Adipocyte (in vitro differentiated cells): Measurements from ENCODE around the gene COL16A1.

Source experiments
- DNase-seq: peaks from one replicate; pipeline ENCODE4 v3.0.0-alpha.2; 2015; ENCODE audit warnings: low read depth
- H3K27me3 ChIP-seq: replicated peaks from 2 replicates; pipeline ENCODE4 v1.7.0; 2013; ENCODE audit warnings: mild to moderate bottlenecking, low read length, moderate library complexity; ENCODE audit not compliant: control insufficient read depth, insufficient read depth
- H3K36me3 ChIP-seq: 2 replicates; pipeline ENCODE4 v1.7.0; 2013; ENCODE audit warnings: low read length, mild to moderate bottlenecking, moderate library complexity; ENCODE audit not compliant: control insufficient read depth, insufficient read depth, severe bottlenecking
- H3K4me1 ChIP-seq: 2 replicates; pipeline ENCODE4 v1.7.0; 2013; ENCODE audit warnings: mild to moderate bottlenecking, low read length, moderate library complexity; ENCODE audit not compliant: control insufficient read depth, insufficient read depth
- H3K4me3 ChIP-seq: 2 replicates; pipeline ENCODE4 v1.7.0; 2013; ENCODE audit warnings: mild to moderate bottlenecking, low read length, moderate library complexity
- H3K9ac ChIP-seq: 2 replicates; pipeline ENCODE4 v1.7.0; 2013; ENCODE audit warnings: mild to moderate bottlenecking, low read length, moderate library complexity
- H3K9me3 ChIP-seq: 2 replicates; pipeline ENCODE4 v1.7.0; 2013; ENCODE audit warnings: mild to moderate bottlenecking, low read length, moderate library complexity; ENCODE audit not compliant: control insufficient read depth

Gene COL16A1

DNA sequence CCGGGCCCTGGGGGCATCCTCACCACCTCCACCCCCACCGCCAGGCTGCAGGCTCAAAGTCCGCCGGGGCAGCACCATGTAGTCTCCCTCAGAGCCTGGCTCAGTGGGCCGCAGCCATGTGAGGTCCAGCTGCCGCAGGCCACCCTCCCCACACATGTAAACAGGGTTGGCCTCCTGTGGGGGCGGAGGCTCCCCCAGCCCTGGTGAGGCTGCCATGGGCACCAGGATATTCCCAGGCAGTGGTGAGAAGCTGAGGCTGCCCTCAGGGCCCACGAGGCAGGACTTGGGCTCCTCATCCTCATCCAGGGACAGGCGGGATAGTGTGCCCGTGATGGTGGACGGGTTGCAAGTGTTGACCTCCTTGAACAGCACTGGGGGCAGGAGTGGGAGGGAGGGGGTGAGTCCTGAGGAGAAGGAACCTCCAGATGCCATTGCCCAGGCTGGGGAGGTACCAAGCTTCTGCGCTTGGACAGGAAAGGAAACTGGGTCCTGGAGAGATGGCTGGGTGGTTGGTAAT is 27.3 kb upstream of the COL16A1 start:
- Histone ChIP-seq H3K4me1 (no peaks in the 10 kb centered on the region), H3K27me3 (no peaks in the 10 kb centered on the region), H3K9me3 (no peaks in the 10 kb centered on the region), H3K4me3 (no peak overlapping the region), H3K36me3 (peaks cover 14% of the 10 kb centered on the region), H3K9ac (no peak overlapping the region)
- DNase-seq: no peak

DNA sequence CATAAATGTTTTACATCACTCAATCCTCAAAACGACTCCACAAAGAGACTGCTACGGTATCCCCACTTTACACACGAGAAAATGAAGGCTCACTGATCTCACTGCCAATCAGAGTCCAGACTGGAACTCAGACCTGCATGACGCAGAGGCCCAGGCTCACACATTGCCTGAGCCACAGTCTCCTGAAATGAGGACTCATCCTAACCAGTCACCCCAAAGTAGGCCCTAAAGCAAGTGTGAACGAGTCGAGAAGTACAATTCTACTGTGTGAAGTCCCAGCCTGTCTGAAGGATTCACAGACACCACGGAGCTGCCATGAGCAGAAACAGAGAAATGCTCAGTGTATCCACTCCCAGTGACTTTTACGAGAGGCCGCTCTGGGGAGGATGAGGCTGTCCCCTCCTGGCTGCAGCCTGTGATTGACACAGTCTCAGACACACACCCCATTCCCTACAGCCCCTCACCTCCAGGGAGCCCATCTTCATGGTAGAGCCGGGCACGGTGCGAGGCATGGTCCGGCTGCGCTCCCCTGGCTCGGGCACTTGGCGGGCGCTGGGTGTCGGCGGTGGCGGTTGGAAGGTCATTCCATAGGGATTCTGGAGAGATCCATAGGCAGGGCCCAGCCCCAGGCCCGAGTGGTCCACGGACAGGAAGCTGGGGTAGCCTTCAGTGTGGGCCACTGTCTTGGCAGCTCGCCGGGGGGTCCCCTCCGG is 26.7 kb upstream of the COL16A1 start:
- peaks cover 14% of the 10 kb centered on the region for H3K36me3 ChIP-seq
- no peaks in the 10 kb centered on the region for H3K4me1 ChIP-seq
- no peak overlapping the region for H3K9ac ChIP-seq
- H3K27me3 ChIP-seq: no peaks in the 10 kb centered on the region
- no peak for DNase-seq
- H3K9me3 ChIP-seq: no peaks in the 10 kb centered on the region
- H3K4me3 ChIP-seq: no peak overlapping the region

DNA sequence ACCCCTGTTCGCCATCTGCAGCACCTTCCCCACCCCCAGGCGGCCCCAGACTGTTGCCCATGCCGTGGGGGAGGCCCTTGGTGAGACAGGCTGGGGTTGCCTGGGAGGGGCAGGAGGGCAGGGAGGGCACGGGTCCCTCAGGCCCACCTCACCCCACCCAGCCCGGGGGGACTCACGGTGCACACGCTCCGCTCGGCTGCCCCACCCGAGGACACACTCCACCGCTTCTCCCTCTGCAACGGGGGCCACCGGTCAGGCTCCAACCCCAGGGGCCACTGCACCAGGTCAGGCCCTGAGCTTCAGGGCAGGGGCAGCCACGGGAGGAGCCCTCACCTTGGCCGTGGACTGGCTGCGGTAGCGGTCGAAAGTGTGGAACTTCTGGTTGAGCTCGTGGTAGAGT is 24.0 kb upstream of the COL16A1 start:
- Histone ChIP-seq H3K36me3 (peaks cover 14% of the 10 kb centered on the region), H3K9me3 (no peaks in the 10 kb centered on the region), H3K4me3 (no peak overlapping the region), H3K9ac (no peak overlapping the region), H3K4me1 (peaks cover 6% of the 10 kb centered on the region), H3K27me3 (no peaks in the 10 kb centered on the region)
- DNase-seq: no peak

DNA sequence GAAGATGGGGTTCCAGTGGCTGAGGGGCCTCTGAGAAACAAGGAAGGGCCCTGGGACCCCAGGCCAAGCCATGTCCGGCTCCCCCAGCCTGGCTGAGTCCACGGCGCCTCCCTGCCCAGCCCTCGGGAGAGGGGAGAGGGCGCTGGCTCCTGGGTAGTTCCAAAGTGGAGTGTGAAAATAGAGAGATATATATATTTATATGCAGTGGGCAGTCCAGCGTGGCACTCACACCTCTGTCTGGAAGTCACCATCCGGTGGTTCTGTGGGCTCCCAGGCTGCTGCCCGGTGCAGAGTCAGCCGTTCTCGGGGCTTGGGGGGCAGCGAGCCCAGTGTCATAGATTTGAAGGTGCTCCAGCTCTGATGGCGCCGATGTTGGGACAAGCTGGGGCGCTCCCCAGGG is 23.4 kb upstream of the COL16A1 start:
- H3K4me3 ChIP-seq: no peak overlapping the region
- DNase-seq: no peak

DNA sequence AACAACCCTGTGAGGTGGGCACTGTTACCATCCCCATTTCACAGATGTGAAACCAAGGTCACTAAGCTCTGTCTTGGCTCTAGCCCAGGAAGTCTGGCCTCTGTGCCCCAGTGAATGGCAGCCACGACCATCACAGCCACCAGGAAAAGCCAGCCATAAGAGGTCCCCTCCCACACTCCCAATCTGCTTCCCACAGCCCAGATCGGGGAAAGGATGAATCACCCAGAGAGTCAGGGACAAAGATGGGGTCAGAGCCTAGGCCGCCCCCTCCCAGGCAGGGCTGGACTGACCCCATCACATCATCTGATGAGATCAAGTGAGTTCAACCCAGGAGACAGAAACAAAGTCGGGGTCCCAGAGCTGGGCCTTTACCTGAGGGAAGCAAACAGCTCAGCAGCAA is 22.9 kb upstream of the COL16A1 start:
- H3K36me3 ChIP-seq: peaks cover 14% of the 10 kb centered on the region
- H3K27me3 ChIP-seq: no peaks in the 10 kb centered on the region
- H3K9ac ChIP-seq: no peak overlapping the region
- H3K4me1 ChIP-seq: peaks cover 6% of the 10 kb centered on the region
- H3K4me3 ChIP-seq: no peak overlapping the region
- H3K9me3 ChIP-seq: no peaks in the 10 kb centered on the region
- no peak for DNase-seq

More for the DNA sequence above, 23.4 kb upstream of the COL16A1 start:
- H3K4me1 ChIP-seq: peaks cover 6% of the 10 kb centered on the region
- peaks cover 14% of the 10 kb centered on the region for H3K36me3 ChIP-seq
- H3K27me3 ChIP-seq: no peaks in the 10 kb centered on the region
- no peaks in the 10 kb centered on the region for H3K9me3 ChIP-seq
- H3K9ac ChIP-seq: no peak overlapping the region

DNA sequence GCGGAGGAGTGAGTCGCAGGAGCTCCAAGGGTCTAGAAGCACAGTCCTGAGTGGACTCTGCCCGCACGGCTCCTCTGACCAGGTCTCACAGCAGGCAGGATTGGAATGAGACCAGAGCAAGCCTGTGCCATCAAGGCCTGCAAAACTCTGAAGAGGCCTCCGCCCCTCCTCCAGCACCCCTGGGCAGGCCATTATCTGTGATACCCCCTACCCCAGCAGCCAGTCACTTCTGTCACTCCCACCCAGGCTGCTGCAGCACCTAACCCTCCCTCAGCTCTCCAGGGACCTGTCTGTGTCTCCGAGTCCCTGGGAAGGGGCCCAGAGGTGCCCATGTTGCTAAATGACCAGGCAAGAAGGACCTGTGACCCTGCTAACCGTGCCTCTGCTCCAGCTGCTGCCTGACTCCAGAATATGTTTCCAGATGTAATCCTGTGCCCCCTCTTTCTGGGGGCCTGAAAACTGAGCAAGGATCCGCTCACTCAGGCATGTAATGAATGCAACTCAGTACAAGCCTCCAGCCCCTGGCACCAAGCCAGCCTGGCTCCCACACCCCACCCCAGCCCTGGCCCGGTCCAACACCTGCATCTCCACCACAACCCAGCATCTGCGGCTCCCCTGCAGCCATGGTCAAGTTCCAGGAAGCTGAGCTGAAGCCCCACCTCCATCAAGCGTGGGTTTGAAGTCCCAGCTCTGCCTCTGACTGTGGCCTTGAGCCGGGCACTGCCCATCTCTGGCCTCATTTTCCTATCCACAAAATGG is 22.1 kb upstream of the COL16A1 start:
- Histone ChIP-seq H3K27me3 (no peaks in the 10 kb centered on the region), H3K4me1 (peaks cover 6% of the 10 kb centered on the region), H3K36me3 (peaks cover 8% of the 10 kb centered on the region), H3K4me3 (no peak overlapping the region), H3K9me3 (no peaks in the 10 kb centered on the region), H3K9ac (no peak overlapping the region)
- DNase-seq: no peak

DNA sequence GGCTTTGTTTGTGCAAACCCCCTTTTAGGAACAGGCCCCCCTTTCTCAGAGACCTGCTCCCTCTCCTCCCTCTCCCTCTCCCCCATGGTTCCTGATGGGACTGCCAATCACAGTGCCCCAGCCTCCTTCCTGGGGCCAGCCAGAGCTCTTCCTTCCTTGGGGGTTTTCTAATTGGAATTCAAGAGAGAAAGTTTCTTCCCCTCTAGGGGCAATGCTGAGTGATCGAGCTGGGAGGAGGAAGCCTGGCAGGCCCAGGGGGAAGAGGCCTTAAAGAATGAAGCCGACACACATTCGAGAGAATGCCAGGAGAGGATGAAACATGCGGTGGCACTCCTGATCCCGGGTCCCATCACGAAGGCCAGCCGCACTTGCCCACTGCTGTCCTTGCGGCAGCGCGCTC is 21.3 kb upstream of the COL16A1 start:
- Histone ChIP-seq H3K4me3 (no peak overlapping the region), H3K9me3 (no peaks in the 10 kb centered on the region), H3K36me3 (peaks cover 3% of the 10 kb centered on the region), H3K4me1 (peaks cover 6% of the 10 kb centered on the region), H3K9ac (no peak overlapping the region), H3K27me3 (no peaks in the 10 kb centered on the region)
- DNase-seq: no peak

DNA sequence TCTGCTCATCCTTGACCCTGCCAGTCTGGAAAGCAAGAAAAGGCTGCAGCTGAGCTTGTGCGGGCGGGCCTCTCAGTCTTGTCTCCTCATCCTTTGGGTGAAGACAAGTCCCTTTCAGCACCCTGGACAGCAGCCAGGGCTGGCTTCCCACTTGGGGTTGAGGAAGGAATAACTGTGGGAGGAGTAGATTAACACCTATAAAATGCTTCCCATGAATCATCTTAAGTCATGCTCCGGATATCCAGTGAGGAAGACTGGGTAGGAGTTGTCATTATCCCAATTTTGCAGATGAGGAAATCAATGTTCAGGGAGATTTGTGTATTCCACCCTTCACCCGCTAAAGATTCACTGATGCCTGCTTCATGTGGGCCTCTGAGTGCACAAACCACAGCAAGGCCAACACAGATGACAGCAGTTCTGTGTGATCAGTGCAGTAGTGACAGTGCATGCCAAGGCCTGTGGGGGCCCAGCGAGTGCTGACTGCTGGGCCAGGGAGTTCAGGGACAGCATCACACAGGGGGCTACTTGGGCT is 20.1 kb upstream of the COL16A1 start:
- H3K36me3 ChIP-seq: no peaks in the 10 kb centered on the region
- H3K27me3 ChIP-seq: no peaks in the 10 kb centered on the region
- DNase-seq: peak; percentile 77
- H3K9me3 ChIP-seq: no peaks in the 10 kb centered on the region
- no peak overlapping the region for H3K9ac ChIP-seq
- peaks cover 6% of the 10 kb centered on the region for H3K4me1 ChIP-seq
- no peak overlapping the region for H3K4me3 ChIP-seq

DNA sequence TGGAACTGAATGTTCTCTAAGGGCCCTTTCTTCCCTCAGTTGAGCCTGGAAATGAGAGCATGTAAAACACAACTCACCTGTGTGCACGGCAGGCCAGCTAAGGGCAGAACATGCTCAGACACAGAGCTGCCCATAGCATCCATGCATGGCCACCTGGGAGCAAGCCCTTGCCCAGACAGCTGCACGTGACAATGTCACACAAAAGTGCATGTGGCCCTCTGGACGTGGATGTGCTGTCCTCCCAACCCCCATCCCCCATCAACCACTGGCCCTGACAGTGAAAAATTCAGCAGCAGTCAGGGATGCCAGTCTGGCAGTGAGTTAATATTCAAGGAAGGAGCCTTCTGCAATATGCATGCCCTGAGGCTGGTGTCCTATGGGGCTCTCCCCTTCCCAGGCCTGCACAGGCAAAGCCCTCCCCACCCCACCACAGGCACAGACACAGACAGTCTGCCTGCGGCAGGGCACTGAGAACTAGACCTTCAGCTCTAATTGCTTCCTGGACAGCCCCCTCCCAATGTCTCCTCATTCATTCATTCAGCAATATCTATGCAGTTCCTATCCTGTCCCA is 14.6 kb upstream of the COL16A1 start:
- Histone ChIP-seq H3K9me3 (no peaks in the 10 kb centered on the region), H3K4me3 (no peak overlapping the region), H3K27me3 (no peaks in the 10 kb centered on the region), H3K9ac (peak overlapping the region; percentile 2), H3K4me1 (peaks cover 39% of the 10 kb centered on the region), H3K36me3 (no peaks in the 10 kb centered on the region)
- no peak for DNase-seq

DNA sequence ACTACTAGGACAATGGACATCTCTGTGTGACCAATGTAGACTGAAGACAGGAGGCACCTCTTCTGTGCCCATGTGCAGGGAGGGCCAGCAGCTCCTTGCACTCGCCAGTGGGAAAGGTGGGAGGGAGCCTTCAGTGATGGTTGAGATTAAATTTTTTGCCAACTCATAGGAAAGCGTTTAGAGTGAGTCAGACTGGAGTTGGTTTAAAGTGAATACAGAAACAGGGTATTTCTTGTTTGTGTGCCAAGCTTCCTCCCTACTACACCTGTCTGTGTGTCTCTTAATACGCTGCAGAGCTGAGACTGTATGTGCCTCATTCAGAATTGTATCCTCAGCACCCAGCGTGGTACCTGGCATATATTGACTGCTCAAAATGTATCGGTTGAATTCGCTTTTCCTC is 13.5 kb upstream of the COL16A1 start:
- peak; percentile 38 for DNase-seq
- H3K27me3 ChIP-seq: no peaks in the 10 kb centered on the region
- H3K4me3 ChIP-seq: no peak overlapping the region
- no peaks in the 10 kb centered on the region for H3K9me3 ChIP-seq
- H3K4me1 ChIP-seq: peaks cover 50% of the 10 kb centered on the region
- no peaks in the 10 kb centered on the region for H3K36me3 ChIP-seq
- no peak overlapping the region for H3K9ac ChIP-seq

DNA sequence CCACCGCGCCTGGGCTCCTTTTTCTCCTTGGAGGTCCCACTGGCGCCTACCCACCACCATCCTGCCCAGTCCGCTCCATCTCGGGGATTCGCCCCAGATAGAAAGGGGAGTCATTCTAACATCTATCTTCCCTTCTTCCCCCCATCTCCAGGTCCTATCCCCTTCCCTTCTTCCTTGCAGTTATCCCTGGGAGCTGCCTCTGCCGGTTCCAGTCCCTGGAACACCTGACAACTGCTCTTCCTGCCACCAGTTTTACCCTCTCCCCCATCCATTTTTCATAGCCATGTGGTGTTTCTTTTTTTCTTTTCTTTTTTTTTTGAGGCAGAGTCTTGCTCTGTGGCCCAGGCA is 12.0 kb upstream of the COL16A1 start:
- Histone ChIP-seq H3K27me3 (no peaks in the 10 kb centered on the region), H3K9ac (peak overlapping the region; percentile 85), H3K36me3 (no peaks in the 10 kb centered on the region), H3K4me3 (peak overlapping the region; percentile 73), H3K4me1 (peaks cover 57% of the 10 kb centered on the region), H3K9me3 (no peaks in the 10 kb centered on the region)
- no peak for DNase-seq
